KMS-11 (cell line): ENCODE results near the gene IGLL1.

Source experiments
- H2AFZ ChIP-seq: fragments of 200-600 bp; sonication (generic); 2 replicates; pipeline ENCODE4 v1.6.1; 2016; ENCODE audit warnings: antibody characterized with exemption, mixed run types, low read depth
- H3K27ac ChIP-seq: fragments of 200-600 bp; sonication (generic); 2 replicates; pipeline ENCODE4 v1.6.1; 2016; ENCODE audit warnings: mild to moderate bottlenecking, mixed run types
- H3K27me3 ChIP-seq: fragments of 200-600 bp; sonication (generic); 2 replicates; pipeline ENCODE4 v1.6.1; 2017; ENCODE audit warnings: mild to moderate bottlenecking, low read depth, mixed run types, moderate library complexity; ENCODE audit not compliant: insufficient read depth
- H3K36me3 ChIP-seq: fragments of 200-600 bp; sonication (generic); 2 replicates; pipeline ENCODE4 v1.6.1; 2017; ENCODE audit warnings: mild to moderate bottlenecking, mixed run types; ENCODE audit not compliant: insufficient read depth
- H3K4me1 ChIP-seq: fragments of 200-600 bp; sonication (generic); 2 replicates; pipeline ENCODE4 v1.6.1; 2016; ENCODE audit warnings: mild to moderate bottlenecking, low read depth, mixed run types; ENCODE audit not compliant: poor library complexity, severe bottlenecking
- H3K4me2 ChIP-seq: fragments of 200-600 bp; sonication (generic); 2 replicates; pipeline ENCODE4 v1.7.0; 2016; ENCODE audit warnings: mild to moderate bottlenecking, mixed run types
- H3K4me3 ChIP-seq: fragments of 200-600 bp; sonication (generic); IDR thresholded peaks from 2 replicates; pipeline ENCODE4 v1.6.1; 2017; ENCODE audit warnings: low read depth, low read length, mixed read lengths; ENCODE audit not compliant: insufficient read depth
- H3K79me2 ChIP-seq: fragments of 200-600 bp; sonication (generic); 2 replicates; pipeline ENCODE4 v1.6.1; 2016; ENCODE audit warnings: low read depth, mixed run types; ENCODE audit not compliant: insufficient read depth
- H3K9ac ChIP-seq: fragments of 200-600 bp; sonication (generic); 2 replicates; pipeline ENCODE4 v1.6.1; 2016; ENCODE audit warnings: mild to moderate bottlenecking, mixed run types
- H4K20me1 ChIP-seq: fragments of 200-600 bp; sonication (generic); 2 replicates; pipeline ENCODE4 v1.6.1; 2016; ENCODE audit warnings: mild to moderate bottlenecking, mixed run types; ENCODE audit not compliant: insufficient read depth
- TF ChIP-seq, protein P1 (sequence below): fragments of 200-600 bp; sonication (generic); conservative IDR thresholded peaks from 2 replicates; pipeline ENCODE4 v1.6.1; 2017; ENCODE audit warnings: low read depth, mild to moderate bottlenecking, antibody characterized with exemption, low read length, moderate library complexity, mixed read lengths

IGLL1 gene

DNA sequence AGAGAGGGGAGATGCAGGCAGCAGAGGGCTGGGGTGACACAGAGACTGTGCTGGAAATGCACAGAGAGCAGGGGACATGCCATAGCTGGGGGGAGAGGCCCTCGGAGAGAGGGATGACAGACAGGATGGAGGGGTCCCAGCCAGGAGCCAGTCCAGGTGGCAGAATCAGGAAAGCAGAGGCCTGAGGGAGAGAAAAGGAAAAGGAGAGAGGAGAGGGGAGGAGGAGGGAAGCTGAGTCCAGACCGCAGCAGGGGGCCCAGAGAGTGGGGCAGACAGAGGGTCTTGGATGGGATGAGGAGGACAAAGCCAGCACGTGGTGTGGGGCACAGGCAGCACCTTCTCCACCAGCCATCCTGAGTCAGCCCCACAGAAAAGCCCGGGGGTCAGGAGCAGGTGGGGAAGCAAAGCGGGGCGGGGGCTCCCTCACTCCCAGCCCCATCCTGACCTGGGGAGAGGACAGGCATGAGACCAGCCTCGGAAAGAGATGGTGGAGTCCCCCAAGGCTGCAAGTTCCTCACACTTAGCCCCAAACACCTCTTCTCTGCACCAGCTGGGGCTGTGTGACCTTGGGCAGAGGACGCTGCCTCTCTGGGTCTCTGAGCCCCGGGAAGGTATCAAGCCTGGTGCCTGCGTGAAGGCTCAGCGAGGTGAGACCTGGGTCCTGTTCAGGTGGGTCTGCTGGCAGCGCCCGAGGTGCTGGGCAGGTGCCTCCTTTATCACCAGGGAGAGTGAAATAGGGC is 48.0 kb downstream of the IGLL1 start:
- no peak overlapping the region for H2AFZ ChIP-seq
- H3K4me3 ChIP-seq: no peak overlapping the region
- H4K20me1 ChIP-seq: no peaks in the 10 kb centered on the region
- H3K4me2 ChIP-seq: no peak overlapping the region
- H3K9ac ChIP-seq: no peak overlapping the region
- TF ChIP-seq, protein P1, sequence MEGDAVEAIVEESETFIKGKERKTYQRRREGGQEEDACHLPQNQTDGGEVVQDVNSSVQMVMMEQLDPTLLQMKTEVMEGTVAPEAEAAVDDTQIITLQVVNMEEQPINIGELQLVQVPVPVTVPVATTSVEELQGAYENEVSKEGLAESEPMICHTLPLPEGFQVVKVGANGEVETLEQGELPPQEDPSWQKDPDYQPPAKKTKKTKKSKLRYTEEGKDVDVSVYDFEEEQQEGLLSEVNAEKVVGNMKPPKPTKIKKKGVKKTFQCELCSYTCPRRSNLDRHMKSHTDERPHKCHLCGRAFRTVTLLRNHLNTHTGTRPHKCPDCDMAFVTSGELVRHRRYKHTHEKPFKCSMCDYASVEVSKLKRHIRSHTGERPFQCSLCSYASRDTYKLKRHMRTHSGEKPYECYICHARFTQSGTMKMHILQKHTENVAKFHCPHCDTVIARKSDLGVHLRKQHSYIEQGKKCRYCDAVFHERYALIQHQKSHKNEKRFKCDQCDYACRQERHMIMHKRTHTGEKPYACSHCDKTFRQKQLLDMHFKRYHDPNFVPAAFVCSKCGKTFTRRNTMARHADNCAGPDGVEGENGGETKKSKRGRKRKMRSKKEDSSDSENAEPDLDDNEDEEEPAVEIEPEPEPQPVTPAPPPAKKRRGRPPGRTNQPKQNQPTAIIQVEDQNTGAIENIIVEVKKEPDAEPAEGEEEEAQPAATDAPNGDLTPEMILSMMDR: no peak
- H3K27me3 ChIP-seq: peaks cover 15% of the 10 kb centered on the region
- no peaks in the 10 kb centered on the region for H3K79me2 ChIP-seq
- no peak overlapping the region for H3K27ac ChIP-seq
- no peaks in the 10 kb centered on the region for H3K4me1 ChIP-seq
- no peaks in the 10 kb centered on the region for H3K36me3 ChIP-seq

GRCh38 chr22:23531283-23531956 is 48.7 kb downstream of the IGLL1 start:
- H3K4me2 ChIP-seq: no peak overlapping the region
- H3K4me1 ChIP-seq: no peaks in the 10 kb centered on the region
- peaks cover 15% of the 10 kb centered on the region for H3K27me3 ChIP-seq
- H3K4me3 ChIP-seq: no peak overlapping the region
- H3K9ac ChIP-seq: no peak overlapping the region
- H4K20me1 ChIP-seq: no peaks in the 10 kb centered on the region
- H2AFZ ChIP-seq: no peak overlapping the region
- TF ChIP-seq, protein P1: no peak
- no peak overlapping the region for H3K27ac ChIP-seq
- no peaks in the 10 kb centered on the region for H3K36me3 ChIP-seq
- H3K79me2 ChIP-seq: no peaks in the 10 kb centered on the region

DNA sequence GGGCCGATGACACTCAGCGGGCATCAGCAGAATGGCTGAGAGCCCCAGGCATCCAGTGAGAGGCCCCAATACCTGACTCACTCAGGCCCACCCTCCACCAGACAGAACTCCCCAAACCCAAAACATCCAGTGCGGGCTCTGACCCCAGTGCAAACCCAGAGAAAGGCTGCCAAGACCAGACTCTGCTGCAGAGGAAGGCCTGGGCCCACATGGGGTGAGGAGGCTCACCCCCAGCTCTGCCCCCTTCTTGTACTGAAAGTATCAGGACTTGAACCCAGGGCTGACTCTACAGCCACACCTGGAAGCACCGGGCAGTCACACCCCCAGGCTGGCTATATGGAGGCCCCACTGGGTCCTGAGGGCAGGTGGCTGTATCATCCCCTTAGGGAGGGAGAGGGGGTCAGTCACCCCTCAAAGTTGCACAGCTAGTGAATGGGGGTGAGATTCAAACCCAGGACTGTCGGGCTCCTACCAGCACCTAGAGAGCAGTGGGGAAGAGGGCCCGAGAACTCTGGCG is 49.3 kb downstream of the IGLL1 start:
- H3K79me2 ChIP-seq: no peaks in the 10 kb centered on the region
- TF ChIP-seq, protein P1: no peak
- no peaks in the 10 kb centered on the region for H3K36me3 ChIP-seq
- no peak overlapping the region for H3K9ac ChIP-seq
- no peak overlapping the region for H2AFZ ChIP-seq
- peaks cover 15% of the 10 kb centered on the region for H3K27me3 ChIP-seq
- no peaks in the 10 kb centered on the region for H4K20me1 ChIP-seq
- H3K27ac ChIP-seq: no peak overlapping the region
- H3K4me3 ChIP-seq: no peak overlapping the region
- no peaks in the 10 kb centered on the region for H3K4me1 ChIP-seq
- no peak overlapping the region for H3K4me2 ChIP-seq

- H3K27ac ChIP-seq: no peak overlapping the region
These were observed 50.0 kb downstream of the IGLL1 start for GRCh38 chr22:23530106-23530505.

More at GRCh38 chr22:23530106-23530505, 50.0 kb downstream of the IGLL1 start:
- H3K27me3 ChIP-seq: peaks cover 15% of the 10 kb centered on the region
- H3K4me1 ChIP-seq: no peaks in the 10 kb centered on the region
- no peak overlapping the region for H3K4me2 ChIP-seq
- H3K4me3 ChIP-seq: no peak overlapping the region
- H3K36me3 ChIP-seq: no peaks in the 10 kb centered on the region
- H2AFZ ChIP-seq: no peak overlapping the region
- TF ChIP-seq, protein P1: no peak
- no peaks in the 10 kb centered on the region for H3K79me2 ChIP-seq
- no peak overlapping the region for H3K9ac ChIP-seq
- no peaks in the 10 kb centered on the region for H4K20me1 ChIP-seq
